Liver (tissue), 9 donors: ENCODE results near the gene ARHGAP19. TPM values are rescaled to one million over a fixed set of nuclear protein-coding genes. Genes with fewer than 3 reads are reported as not detected.

ENCODE experiments used
- DNase-seq: peaks from one replicate; pipeline ENCODE4 v3.0.0-alpha.2; 2017; ENCODE audit warnings: low spot score
- H3K27ac ChIP-seq, 2 donors: one replicate each; pipeline ENCODE4 v1.7.0; 2013; ENCODE audit warnings: inconsistent platforms in 2 of 2, low read length in 2 of 2, control low read depth in 1 of 2, low read depth in 1 of 2, mild to moderate bottlenecking in 1 of 2
- H3K27me3 ChIP-seq, 4 donors: one replicate each; pipeline versions ENCODE4 v1.6.1 to v1.7.0; 2013; ENCODE audit warnings: low read length in 3 of 4, inconsistent platforms in 1 of 4, mild to moderate bottlenecking in 1 of 4, moderate library complexity in 1 of 4; ENCODE audit not compliant: control insufficient read depth in 4 of 4, insufficient read depth in 4 of 4
- H3K36me3 ChIP-seq, 4 donors: one replicate each; pipeline versions ENCODE4 v1.6.1 to v1.7.0; 2013; ENCODE audit warnings: low read length in 3 of 4, mild to moderate bottlenecking in 3 of 4, low read depth in 1 of 4, moderate library complexity in 1 of 4; ENCODE audit not compliant: control insufficient read depth in 4 of 4, insufficient read depth in 3 of 4
- H3K4me1 ChIP-seq, 4 donors: one replicate each; pipeline versions ENCODE4 v1.6.1 to v1.7.0; 2013; ENCODE audit warnings: low read length in 3 of 4, mild to moderate bottlenecking in 3 of 4, moderate library complexity in 1 of 4; ENCODE audit not compliant: control insufficient read depth in 4 of 4, insufficient read depth in 4 of 4
- H3K4me3 ChIP-seq, 3 donors: one replicate each; pipeline versions ENCODE4 v1.6.1 to v1.7.0; 2013; ENCODE audit warnings: low read length in 3 of 3, control low read depth in 1 of 3, low read depth in 1 of 3, mild to moderate bottlenecking in 1 of 3
- H3K9ac ChIP-seq, 2 donors: one replicate each; pipeline ENCODE4 v1.7.0; 2013; ENCODE audit warnings: low read length in 2 of 2, mild to moderate bottlenecking in 2 of 2, moderate library complexity in 2 of 2, control low read depth in 1 of 2, low read depth in 1 of 2
- H3K9me3 ChIP-seq, 4 donors: one replicate each; pipeline versions ENCODE4 v1.6.1 to v1.7.0; 2013; ENCODE audit warnings: low read length in 3 of 4; ENCODE audit not compliant: control insufficient read depth in 4 of 4
- ATF3 ChIP-seq: IDR thresholded peaks from 2 replicates; pipeline ENCODE4 v1.6.1; 2016; ENCODE audit warnings: antibody characterized with exemption
- CTCF ChIP-seq: fragments of 150-350 bp; IDR thresholded peaks from 2 replicates; pipeline ENCODE4 v1.5.1; 2017; ENCODE audit warnings: improper control_type of control experiment, low read depth, low read length; ENCODE audit not compliant: missing input control
- EGR1 ChIP-seq, 2 donors: IDR thresholded peaks; 2 replicates each; pipeline ENCODE4 v1.6.1; 2016 to 2018; ENCODE audit warnings: antibody characterized with exemption in 2 of 2, low read depth in 2 of 2
- FOXA1 ChIP-seq: IDR thresholded peaks from 2 replicates; pipeline ENCODE4 v1.6.1; 2016; ENCODE audit warnings: antibody characterized with exemption
- FOXA2 ChIP-seq: IDR thresholded peaks from 2 replicates; pipeline ENCODE4 v1.6.1; 2016; ENCODE audit warnings: antibody characterized with exemption
- GABPA ChIP-seq, 2 donors: IDR thresholded peaks in 1 of 2; conservative IDR thresholded peaks in 1 of 2; 2 replicates each; pipeline ENCODE4 v1.6.1; 2016; ENCODE audit warnings: antibody characterized with exemption in 2 of 2, mild to moderate bottlenecking in 1 of 2, moderate library complexity in 1 of 2
- HNF4A ChIP-seq, 2 donors: conservative IDR thresholded peaks; 2 replicates each; pipeline ENCODE4 v1.6.1; 2016; ENCODE audit warnings: antibody characterized with exemption in 2 of 2, mild to moderate bottlenecking in 2 of 2
- HNF4G ChIP-seq: IDR thresholded peaks from 2 replicates; pipeline ENCODE4 v1.6.1; 2016; ENCODE audit warnings: antibody characterized with exemption
- JUND ChIP-seq, 2 donors: IDR thresholded peaks; 2 replicates each; pipeline ENCODE4 v1.6.1; 2016; ENCODE audit warnings: antibody characterized with exemption in 2 of 2
- MAX ChIP-seq: IDR thresholded peaks from 2 replicates; pipeline ENCODE4 v1.6.1; 2016; ENCODE audit warnings: antibody characterized with exemption
- NR2F2 ChIP-seq: IDR thresholded peaks from 2 replicates; pipeline ENCODE4 v1.6.1; 2016; ENCODE audit warnings: antibody characterized with exemption
- RAD21 ChIP-seq, 2 donors: IDR thresholded peaks; 2 replicates each; pipeline ENCODE4 v1.6.1; 2016; ENCODE audit warnings: antibody characterized with exemption in 2 of 2, mild to moderate bottlenecking in 2 of 2
- REST ChIP-seq: IDR thresholded peaks from 2 replicates; pipeline ENCODE4 v1.6.1; 2016; ENCODE audit warnings: antibody characterized with exemption, mild to moderate bottlenecking
- RXRA ChIP-seq, 2 donors: IDR thresholded peaks; 2 replicates each; pipeline ENCODE4 v1.6.1; 2017 to 2018; ENCODE audit warnings: antibody characterized with exemption in 2 of 2, mild to moderate bottlenecking in 1 of 2
- SP1 ChIP-seq: IDR thresholded peaks from 2 replicates; pipeline ENCODE4 v1.6.1; 2018; ENCODE audit warnings: antibody characterized with exemption, mild to moderate bottlenecking
- YY1 ChIP-seq: IDR thresholded peaks from 2 replicates; pipeline ENCODE4 v1.6.1; 2016; ENCODE audit warnings: antibody characterized with exemption, mild to moderate bottlenecking
- WGBS: extraction: QIAGEN DNeasy Blood & Tissue Kit; methylation state at CpG from one replicate; pipeline ENCODE4 v1.1.7; 2013; 5-methylcytosine and 5-hydroxymethylcytosine counted together
- polyA plus RNA-seq, 2 donors: library from polyadenylated mRNA; stranded (reverse) in 1 of 2; unstranded in 1 of 2; fragments of 200-250 nt in 1 of 2; fragments of >200 nt in 1 of 2; fragmentation: Nextera tagmentation in 1 of 2; extraction: Ambion mirVana in 1 of 2; gene quantifications; one replicate each; pipeline versions ENCODE4 v1.2.1 to v1.2.3, GENCODE V29; 2013 to 2015
- total RNA-seq, 2 donors: library from RNA; depleted of rRNA; stranded (reverse); fragments of >200 nt; gene quantifications; one replicate each; pipeline ENCODE4 v1.2.3, GENCODE V29; 2014
- donor health status: healthy.
- donor health status: healthy.
- donor health status: healthy.
- donor health status: healthy.
- donor health status: healthy.

The ARHGAP19 gene
- total and polyA plus RNA-seq, 4 donors: 1.6 to 23.4 (median 3.6) TPM

- 78% methylated on average over 1 of the region's 1 CpG for WGBS
Measured at GRCh38 chr10:97307441-97307840, 15.0 kb upstream of the ARHGAP19 start.

More at GRCh38 chr10:97307441-97307840, 15.0 kb upstream of the ARHGAP19 start:
- H3K27ac ChIP-seq: peak overlapping the region; percentile 91 to 93
- H3K4me3 ChIP-seq: no peak overlapping the region
- TF ChIP-seq NR2F2 (no peak), EGR1 (IDR thresholded peaks at IDR 0.05; ENCODE audit: low read depth in 2 of 2) (no peak), JUND (IDR thresholded peaks at IDR 0.05) (no peak), HNF4G (no peak), ATF3 (no peak), GABPA (IDR thresholded peaks at IDR 0.05 in 1 of 2, conservative IDR thresholded peaks at IDR 0.05 in 1 of 2) (no peak), CTCF (no peak), FOXA2 (no peak), FOXA1 (no peak), SP1 (no peak), RXRA (IDR thresholded peaks at IDR 0.05) (no peak), RAD21 (IDR thresholded peaks at IDR 0.05) (no peak), REST (no peak), MAX (no peak), YY1 (no peak), HNF4A (conservative IDR thresholded peaks at IDR 0.05) (no peak)
- peaks cover 2 to 12% (median 9%) of the 10 kb centered on the region in 4 donors for H3K4me1 ChIP-seq
- no peak for DNase-seq
- H3K9me3 ChIP-seq: no peaks in the 10 kb centered on the region
- peak overlapping the region in 1 of 2 donors; percentile 69 for H3K9ac ChIP-seq
- no peaks in the 10 kb centered on the region for H3K27me3 ChIP-seq
- no peaks in the 10 kb centered on the region for H3K36me3 ChIP-seq
